HG02840 (cell line): ENCODE data around the gene GHR.

ENCODE experiments used
- ATAC-seq: cut with Tn5 transposase; IDR thresholded peaks from one replicate; pipeline ENCODE4 v1.9.1; 2021; ENCODE audit warnings: mild to moderate bottlenecking, moderate library complexity, moderate number of reproducible peaks; ENCODE audit not compliant: unreplicated experiment, low FRiP score

GHR gene

GRCh38 chr5:42756606-42757601, 333.7 kb downstream of the GHR start, which contains the start of gene CCDC152:
TSS of gene CCDC152 (plus strand) at chr5:42756818. CDS start at chr5:42759122, 2,304 bp downstream.
- ATAC-seq = peak; percentile 91

GRCh38 chr5:42759456-42759855, 336.2 kb downstream of the GHR start:
- no peak for ATAC-seq

GRCh38 chr5:42760426-42760825, 337.2 kb downstream of the GHR start:
- ATAC-seq = no peak

GRCh38 chr5:42761791-42762190, 338.6 kb downstream of the GHR start:
- no peak for ATAC-seq

GRCh38 chr5:42767491-42768105, 344.4 kb downstream of the GHR start:
- no peak for ATAC-seq

- ATAC-seq = no peak
These were observed 344.9 kb downstream of the GHR start for GRCh38 chr5:42768106-42768504.

- no peak for ATAC-seq
These were observed 346.8 kb downstream of the GHR start for GRCh38 chr5:42770003-42770402.
